ENCODE results near the gene TSPAN13. TPM values are rescaled to one million over a fixed set of nuclear protein-coding genes. Genes with fewer than 3 reads are reported as not detected.

TSPAN13 gene
- total RNA-seq, 3 donors from 2014 or later, result 10.2 to 73.8 (median 42.6) TPM

DNA sequence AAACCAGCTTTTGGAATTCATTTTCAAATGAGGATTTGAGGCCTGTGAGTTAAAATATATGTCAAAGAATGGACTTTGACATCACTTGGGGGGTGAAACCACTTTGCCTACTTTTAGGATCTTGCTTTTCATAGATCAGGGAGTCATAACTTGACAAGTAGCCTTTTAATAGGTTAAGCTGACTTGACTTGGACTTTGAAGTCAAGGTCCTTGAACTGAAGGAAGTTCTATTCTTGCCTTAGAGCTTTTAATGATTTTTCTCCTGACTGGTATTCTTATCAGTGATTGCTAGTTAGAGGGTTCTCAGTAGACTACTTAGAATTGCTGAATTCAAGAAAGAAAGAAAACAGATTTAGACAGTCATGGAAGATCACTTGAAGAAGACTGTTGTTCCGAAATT lies 33.6 kb downstream of the TSPAN13 start:
- intact Hi-C loops (cut with DNase I; ENCODE audit: low total_unique reads), result no loop called here
- Histone ChIP-seq H3K4me1 (no peaks in the 10 kb centered on the region), H3K4me3 (no peak overlapping the region), H3K9me3 (no peaks in the 10 kb centered on the region), H3K36me3 (no peaks in the 10 kb centered on the region), H3K27ac (no peak overlapping the region), H3K27me3 (no peaks in the 10 kb centered on the region)
- DNase-seq (ENCODE audit: low spot score in 2 of 2), result no peak
- TF ChIP-seq POLR2AphosphoS5 (IDR thresholded peaks at IDR 0.05), result no peak
- no peak for TF ChIP-seq CTCF (IDR thresholded peaks at IDR 0.05)
- no peak for TF ChIP-seq POLR2A (IDR thresholded peaks at IDR 0.05)

GRCh38 chr7:16791071-16791470 lies 37.5 kb downstream of the TSPAN13 start:
- TF ChIP-seq POLR2AphosphoS5 (IDR thresholded peaks at IDR 0.05) (no peak), POLR2A (IDR thresholded peaks at IDR 0.05) (no peak), CTCF (IDR thresholded peaks at IDR 0.05) (no peak)
- DNase-seq (ENCODE audit: low spot score in 2 of 2), result no peak
- intact Hi-C loops (cut with DNase I; ENCODE audit: low total_unique reads), result no loop called here
- H3K36me3 ChIP-seq, result no peaks in the 10 kb centered on the region
- no peaks in the 10 kb centered on the region for H3K9me3 ChIP-seq
- no peaks in the 10 kb centered on the region for H3K27me3 ChIP-seq
- no peaks in the 10 kb centered on the region for H3K4me1 ChIP-seq
- H3K27ac ChIP-seq, result no peak overlapping the region
- no peak overlapping the region for H3K4me3 ChIP-seq

DNA sequence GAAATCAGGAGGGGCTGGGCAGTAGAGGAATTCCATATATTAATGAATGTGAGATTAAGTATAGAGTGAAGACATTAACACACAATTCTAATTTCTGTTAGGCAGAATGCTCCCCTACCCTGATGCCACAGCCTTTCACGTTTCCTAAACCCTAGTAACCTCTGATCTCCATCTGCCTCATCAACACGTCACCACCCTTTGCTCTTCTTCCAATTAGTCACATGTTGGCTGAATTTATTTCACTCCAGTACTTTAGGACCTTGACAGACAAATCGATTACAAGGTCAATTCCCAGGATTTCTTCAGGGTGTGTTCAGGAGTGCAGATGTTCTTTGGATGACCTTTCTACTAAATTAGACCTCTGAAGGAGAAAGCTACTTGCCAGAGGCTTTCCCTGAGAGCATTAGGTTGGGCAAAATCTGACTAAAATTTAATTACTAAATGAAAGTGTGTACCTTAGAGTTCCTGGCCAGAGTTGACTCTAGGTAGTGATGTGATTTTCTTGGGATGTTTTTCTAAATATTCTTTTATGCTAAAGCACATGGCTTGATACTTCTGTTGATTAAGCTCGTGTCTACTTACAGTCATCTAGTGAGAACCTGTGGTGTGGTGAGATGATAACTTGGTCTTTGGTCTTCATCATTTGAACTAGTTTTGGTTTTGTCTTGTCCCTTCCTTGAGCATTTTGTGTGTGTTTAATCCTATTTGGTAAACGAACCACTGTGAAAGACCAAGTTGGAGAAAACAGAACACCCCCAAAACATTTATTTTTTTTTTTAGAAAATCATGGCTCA lies 38.5 kb downstream of the TSPAN13 start:
- intact Hi-C loops (cut with DNase I; ENCODE audit: low total_unique reads), result no loop called here
- H3K27ac ChIP-seq, result no peak overlapping the region
- DNase-seq (ENCODE audit: low spot score in 2 of 2), result no peak
- TF ChIP-seq CTCF (IDR thresholded peaks at IDR 0.05) (no peak), POLR2AphosphoS5 (IDR thresholded peaks at IDR 0.05) (no peak), POLR2A (IDR thresholded peaks at IDR 0.05) (no peak)
- H3K4me3 ChIP-seq, result no peak overlapping the region
- no peaks in the 10 kb centered on the region for H3K4me1 ChIP-seq
- H3K27me3 ChIP-seq, result no peaks in the 10 kb centered on the region
- H3K9me3 ChIP-seq, result no peaks in the 10 kb centered on the region
- no peaks in the 10 kb centered on the region for H3K36me3 ChIP-seq

DNA sequence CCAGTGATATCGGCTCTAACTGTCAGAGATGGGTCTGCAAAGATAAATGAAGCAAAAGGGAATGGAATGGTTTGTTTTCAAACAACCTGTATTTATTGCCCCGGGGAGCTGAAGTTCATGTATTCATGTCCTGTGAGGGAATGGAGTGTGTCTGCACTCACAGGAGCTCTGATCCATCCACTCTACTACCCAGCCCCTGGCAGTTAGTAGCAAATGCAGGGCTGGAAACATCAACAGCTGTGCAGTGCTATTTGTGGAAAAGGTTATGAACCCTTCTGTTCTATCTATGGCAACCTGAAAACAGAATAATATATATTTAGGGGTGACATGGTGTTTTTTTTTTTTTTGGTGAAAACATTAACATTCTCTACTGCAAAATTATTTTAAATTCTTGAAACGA lies 41.4 kb downstream of the TSPAN13 start:
- H3K4me3 ChIP-seq, result no peak overlapping the region
- intact Hi-C loops (cut with DNase I; ENCODE audit: low total_unique reads), result no loop called here
- no peak overlapping the region for H3K27ac ChIP-seq
- no peaks in the 10 kb centered on the region for H3K9me3 ChIP-seq
- DNase-seq (ENCODE audit: low spot score in 2 of 2), result no peak
- H3K27me3 ChIP-seq, result no peaks in the 10 kb centered on the region
- TF ChIP-seq POLR2AphosphoS5 (IDR thresholded peaks at IDR 0.05), result no peak
- no peak for TF ChIP-seq POLR2A (IDR thresholded peaks at IDR 0.05)
- no peak for TF ChIP-seq CTCF (IDR thresholded peaks at IDR 0.05)
- no peaks in the 10 kb centered on the region for H3K4me1 ChIP-seq
- no peaks in the 10 kb centered on the region for H3K36me3 ChIP-seq

- no peak for DNase-seq (ENCODE audit: low spot score in 2 of 2)
- TF ChIP-seq POLR2AphosphoS5 (IDR thresholded peaks at IDR 0.05), result no peak
- TF ChIP-seq CTCF (IDR thresholded peaks at IDR 0.05), result no peak
- TF ChIP-seq POLR2A (IDR thresholded peaks at IDR 0.05), result no peak
- H3K27ac ChIP-seq, result no peak overlapping the region
- no peaks in the 10 kb centered on the region for H3K4me1 ChIP-seq
- H3K27me3 ChIP-seq, result no peaks in the 10 kb centered on the region
- intact Hi-C loops (cut with DNase I; ENCODE audit: low total_unique reads), result no loop called here
- no peak overlapping the region for H3K4me3 ChIP-seq
- H3K36me3 ChIP-seq, result no peaks in the 10 kb centered on the region
- no peaks in the 10 kb centered on the region for H3K9me3 ChIP-seq
Measured at GRCh38 chr7:16795624-16796023, 42.1 kb downstream of the TSPAN13 start.
